Kidney glomerular epithelial cell (primary cell): ENCODE data around the gene ESR1.
"Not testable (repeated sequence)": the region's sequence is repeated elsewhere in the genome, so short reads cannot be mapped to it uniquely, and the experiment has no call there.

Experiments
- DNase-seq: peaks from one replicate; lab custom pipeline; 2025; lab: John Stamatoyannopoulos, UW

Gene ESR1

GRCh38 chr6:151894426-151894825 is 86.9 kb downstream of the ESR1 start:
- not testable (repeated sequence) for DNase-seq

- DNase-seq = not testable (repeated sequence)
These were observed 91.7 kb downstream of the ESR1 start for GRCh38 chr6:151899221-151899620.

- not testable (repeated sequence) for DNase-seq
These were observed 92.3 kb downstream of the ESR1 start for GRCh38 chr6:151899796-151900195.

- DNase-seq = no peak
These were observed 92.8 kb downstream of the ESR1 start for GRCh38 chr6:151900256-151900655.

GRCh38 chr6:151901009-151901411 is 93.5 kb downstream of the ESR1 start:
- DNase-seq = no peak

GRCh38 chr6:151904631-151905030 is 97.1 kb downstream of the ESR1 start:
- no peak for DNase-seq

GRCh38 chr6:151905072-151905471 is 97.6 kb downstream of the ESR1 start:
- DNase-seq = no peak

GRCh38 chr6:151905854-151906253 is 98.4 kb downstream of the ESR1 start:
- DNase-seq = no peak

GRCh38 chr6:151911401-151911800 is 103.9 kb downstream of the ESR1 start:
- no peak for DNase-seq

GRCh38 chr6:151914484-151914883 is 107.0 kb downstream of the ESR1 start:
- DNase-seq = no peak

GRCh38 chr6:151916075-151916474 is 108.6 kb downstream of the ESR1 start:
- no peak for DNase-seq

- no peak for DNase-seq
These were observed 109.2 kb downstream of the ESR1 start for GRCh38 chr6:151916680-151917164.

- no peak for DNase-seq
These were observed 110.2 kb downstream of the ESR1 start for GRCh38 chr6:151917531-151918329.

GRCh38 chr6:151940307-151940706 is 132.8 kb downstream of the ESR1 start:
- DNase-seq = no peak

GRCh38 chr6:151948002-151948743 is 140.7 kb downstream of the ESR1 start:
- no peak for DNase-seq

GRCh38 chr6:151958332-151958731 is 150.8 kb downstream of the ESR1 start:
- DNase-seq = peak; percentile 33

- peak; percentile 45 for DNase-seq
These were observed 151.6 kb downstream of the ESR1 start for GRCh38 chr6:151959086-151959485.

GRCh38 chr6:151961809-151962208 is 154.3 kb downstream of the ESR1 start:
- no peak for DNase-seq

- no peak for DNase-seq
These were observed 154.9 kb downstream of the ESR1 start for GRCh38 chr6:151962246-151962846.

- no peak for DNase-seq
These were observed 155.5 kb downstream of the ESR1 start for GRCh38 chr6:151963001-151963400.

GRCh38 chr6:151964412-151964811 is 156.9 kb downstream of the ESR1 start:
- DNase-seq = not testable (repeated sequence)

- no peak for DNase-seq
These were observed 166.7 kb downstream of the ESR1 start for GRCh38 chr6:151974061-151974617.
